Myometrial cell (primary cell): ENCODE results near the gene TSPYL2. TPM values are rescaled to one million over a fixed set of nuclear protein-coding genes. Genes with fewer than 3 reads are reported as not detected.

Experiments used
- total RNA-seq: library from RNA; depleted of rRNA; stranded (reverse); fragments of >200 nt; gene quantifications from 2 replicates; pipeline ENCODE4 v1.2.3, GENCODE V29; 2015

Gene TSPYL2
- total RNA-seq, result 21.6 and 31.0 TPM in 2 replicates

GRCh38 chrX:53081925-53082772 lies at the start of gene TSPYL2:
TSPYL2 (plus strand) TSS chrX:53082367; CDS start chrX:53082499, 132 bp downstream.

GRCh38 chrX:53048169-53049126 lies 33.7 kb upstream of the TSPYL2 start, which contains the start of gene GPR173:
GPR173 (plus strand) TSS chrX:53048789; CDS start chrX:53076622, 27,833 bp downstream.

GRCh38 chrX:53093748-53094581 lies 11.8 kb downstream of the TSPYL2 start, which contains the start of gene KANTR:
KANTR (plus strand) TSS chrX:53094142; CDS start chrX:53124273, 30,131 bp downstream.

Other genes starting within 250 kb of the TSPYL2 start
- not detected in 2 replicates for gene XAGE3, start 214.3 kb upstream of the TSPYL2 start, total RNA-seq
- 12.9 and 13.5 TPM in 2 replicates for gene FAM156B, start 185.0 kb upstream of the TSPYL2 start, total RNA-seq
- gene FAM156A, start 123.8 kb upstream of the TSPYL2 start, total RNA-seq, result 7.1 and 7.8 TPM in 2 replicates
- 1.2 and 1.9 TPM in 2 replicates for gene GPR173, start 33.6 kb upstream of the TSPYL2 start, total RNA-seq
- gene KANTR, start 11.8 kb downstream of the TSPYL2 start, total RNA-seq, result 3.2 and 3.5 TPM in 2 replicates
- gene KDM5C, start 142.8 kb downstream of the TSPYL2 start, total RNA-seq, result 66.9 and 96.9 TPM in 2 replicates
- 17.2 and 21.0 TPM in 2 replicates for gene IQSEC2, start 199.2 kb downstream of the TSPYL2 start, total RNA-seq